NK-92 (cell line): Measurements from ENCODE around the gene CDH22.

Source experiments
- DNase-seq: peaks from one replicate; lab custom pipeline; 2025; ENCODE audit not compliant: unreplicated experiment; lab: John Stamatoyannopoulos, UW

The CDH22 gene

DNA sequence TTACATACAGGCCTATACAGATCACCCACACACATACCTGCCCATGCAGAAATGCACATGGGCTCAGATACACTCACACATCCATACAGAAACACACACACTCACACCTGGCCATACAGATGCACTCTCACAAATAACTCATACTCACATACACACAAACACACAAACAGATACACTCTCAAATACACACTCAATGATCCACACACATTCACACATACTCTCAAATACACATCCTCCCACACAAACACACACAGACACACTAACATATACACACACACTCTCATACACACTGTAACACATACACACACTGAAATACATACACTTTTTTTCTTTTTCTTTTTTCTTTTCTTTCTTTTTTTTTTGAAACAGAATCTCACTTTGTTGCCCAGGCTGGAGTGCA lies 90.7 kb downstream of the CDH22 start:
- no peak for DNase-seq

DNA sequence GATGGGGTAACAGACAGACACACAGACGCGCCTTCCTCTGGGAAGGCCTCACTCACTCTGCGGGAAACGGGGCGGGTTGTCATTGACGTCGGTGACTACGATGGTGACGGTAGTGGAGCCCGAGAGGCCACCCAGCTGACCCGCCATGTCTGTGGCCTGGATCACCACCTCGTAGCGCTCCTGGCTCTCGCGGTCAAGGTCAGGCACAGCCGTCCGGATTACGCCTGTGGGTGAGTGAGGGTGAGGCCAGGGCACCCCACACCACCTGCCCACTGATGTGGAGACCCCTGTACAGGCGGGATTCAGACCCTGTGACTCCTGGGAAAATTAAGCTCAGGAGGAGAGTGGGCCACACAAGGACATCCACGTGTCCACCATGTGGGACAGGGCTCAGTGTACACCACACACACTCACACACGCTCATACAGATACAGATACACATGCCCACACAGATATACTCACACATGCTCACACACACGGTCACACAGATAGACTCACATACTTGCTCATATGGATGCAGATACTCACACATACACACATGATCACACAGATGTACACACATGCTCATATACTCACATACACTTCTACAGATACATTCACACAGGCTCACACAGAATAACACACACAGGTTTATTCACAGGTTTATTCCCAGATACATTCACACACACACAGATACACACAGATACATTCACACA lies 91.4 kb downstream of the CDH22 start:
- DNase-seq: no peak

DNA sequence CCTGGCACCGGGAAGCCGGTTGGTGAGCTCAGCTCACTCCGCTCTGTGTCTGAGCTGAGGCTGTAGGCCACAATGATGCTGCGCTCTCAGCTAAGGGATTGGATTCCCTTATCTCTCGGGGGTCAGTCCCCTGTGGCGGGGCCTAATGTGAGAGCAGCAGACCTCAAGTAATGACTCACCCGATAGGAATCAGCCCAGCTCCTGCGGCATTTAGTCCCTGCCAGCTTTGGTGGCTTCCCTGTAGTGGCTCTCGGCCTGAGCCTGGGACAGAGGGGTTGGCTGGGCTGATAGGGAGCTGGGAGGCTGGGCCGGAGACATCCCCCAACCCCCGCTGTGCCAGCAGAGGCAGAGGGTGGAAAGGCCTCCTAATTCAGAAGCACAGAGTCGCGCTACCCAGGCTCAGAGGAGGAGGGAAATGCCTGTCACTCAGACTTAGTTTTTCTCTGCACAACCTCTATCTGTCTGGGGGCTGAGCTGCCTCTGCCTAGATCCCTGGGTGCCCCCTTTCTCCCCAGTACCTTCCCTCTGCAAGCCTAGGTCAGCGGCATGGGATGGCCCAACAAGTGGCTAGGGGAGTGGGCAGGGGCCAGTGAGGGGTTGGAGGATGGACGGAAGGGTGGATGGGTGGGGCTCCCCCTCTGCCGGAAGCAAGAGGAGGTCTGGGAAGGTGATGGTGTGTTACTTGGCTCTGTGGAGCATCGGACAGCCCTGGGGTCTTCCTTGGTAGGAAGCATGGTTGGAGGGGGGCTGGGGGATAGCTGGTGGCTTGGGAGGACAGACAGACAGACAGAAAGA lies 92.2 kb downstream of the CDH22 start:
- no peak for DNase-seq

DNA sequence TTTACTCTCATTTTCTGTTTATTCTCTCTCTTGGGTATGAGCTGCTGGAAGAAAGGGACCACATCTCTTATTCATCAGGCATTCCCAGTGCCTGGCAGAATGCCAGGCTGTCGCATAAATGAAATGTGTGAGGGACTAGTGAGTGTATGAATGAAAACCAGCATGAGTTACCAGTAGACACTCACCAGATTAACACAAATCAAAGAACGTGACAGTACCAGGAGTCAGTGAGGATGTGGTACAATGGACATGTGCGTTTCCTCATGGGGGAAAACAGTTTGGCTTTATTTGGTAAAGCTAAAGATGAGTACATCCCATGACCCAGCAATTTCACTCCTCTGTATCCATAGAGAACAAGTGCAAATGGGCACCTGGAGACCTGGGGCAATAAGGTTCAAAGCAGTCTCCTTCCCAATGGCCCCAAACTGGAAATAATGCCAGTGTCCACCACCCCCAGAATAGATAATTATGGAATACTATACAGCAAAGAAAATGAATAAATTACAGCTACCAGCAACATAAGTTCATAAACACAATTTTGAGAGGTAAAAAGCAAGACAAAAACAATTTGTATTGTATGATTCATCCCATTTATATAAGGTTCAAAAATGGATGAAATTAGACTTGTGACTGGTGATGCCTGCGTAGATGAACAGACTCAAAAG lies 93.3 kb downstream of the CDH22 start:
- no peak for DNase-seq

DNA sequence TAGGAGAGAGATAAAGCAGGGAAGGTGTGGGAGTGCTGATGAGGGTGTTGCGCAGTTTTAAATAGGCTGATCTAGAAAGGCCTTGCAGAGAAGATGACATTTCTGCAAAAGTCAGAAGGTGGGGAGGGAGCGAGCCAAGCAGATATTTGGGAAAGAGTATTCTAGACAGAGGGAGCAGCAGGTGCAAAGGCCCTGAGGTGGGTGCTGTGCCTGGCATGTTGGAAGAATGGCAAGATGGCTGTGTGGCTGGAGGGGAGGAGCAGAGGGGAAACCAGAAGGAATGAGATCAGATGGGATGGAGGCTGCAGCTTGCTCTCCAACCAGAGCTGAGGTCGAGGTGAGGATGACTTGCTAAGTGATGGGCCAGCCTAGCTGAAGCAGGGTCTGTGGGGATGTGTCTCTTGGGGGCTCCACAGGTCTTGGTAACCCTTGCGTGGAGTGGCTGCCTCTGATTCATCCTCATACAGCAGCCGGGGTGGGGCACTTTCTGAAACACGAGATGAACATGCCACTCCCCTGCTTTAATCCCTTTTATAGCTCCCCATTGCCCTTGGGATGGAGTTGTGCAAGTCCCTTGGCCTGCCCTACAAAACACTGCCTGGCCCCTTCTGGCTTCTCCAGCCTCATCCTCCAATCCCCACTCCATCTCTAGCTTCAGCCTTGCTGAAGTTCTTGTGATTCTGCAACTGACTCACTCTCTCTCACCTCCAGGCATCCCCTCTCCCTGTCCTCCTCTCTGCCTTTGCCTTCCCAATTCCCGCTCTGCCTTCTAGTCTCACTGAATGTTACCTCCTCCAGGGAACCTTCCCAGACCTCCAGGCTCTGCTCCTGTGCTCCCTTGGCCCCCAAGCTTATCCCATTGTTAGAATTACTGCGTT lies 94.1 kb downstream of the CDH22 start:
- no peak for DNase-seq

DNA sequence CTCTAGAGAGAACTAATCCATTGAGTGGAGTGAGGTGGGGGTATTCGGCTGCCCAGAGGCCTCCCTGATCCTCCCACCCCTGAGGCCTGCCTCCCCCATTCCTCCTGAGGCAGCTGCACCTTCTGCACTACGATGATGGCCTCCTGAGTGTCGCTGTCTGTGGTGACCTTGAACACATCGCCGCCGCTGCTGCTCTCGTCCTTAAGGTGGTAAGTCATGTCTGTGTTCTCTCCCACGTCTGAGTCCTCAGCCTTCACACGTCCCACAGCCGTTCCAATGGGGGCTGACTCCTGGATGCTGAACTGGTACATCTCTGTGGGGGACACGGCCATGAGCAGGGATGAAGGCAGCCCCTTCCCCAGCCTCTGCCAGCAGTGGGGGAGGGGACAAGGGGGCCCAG lies 95.4 kb downstream of the CDH22 start:
- no peak for DNase-seq

DNA sequence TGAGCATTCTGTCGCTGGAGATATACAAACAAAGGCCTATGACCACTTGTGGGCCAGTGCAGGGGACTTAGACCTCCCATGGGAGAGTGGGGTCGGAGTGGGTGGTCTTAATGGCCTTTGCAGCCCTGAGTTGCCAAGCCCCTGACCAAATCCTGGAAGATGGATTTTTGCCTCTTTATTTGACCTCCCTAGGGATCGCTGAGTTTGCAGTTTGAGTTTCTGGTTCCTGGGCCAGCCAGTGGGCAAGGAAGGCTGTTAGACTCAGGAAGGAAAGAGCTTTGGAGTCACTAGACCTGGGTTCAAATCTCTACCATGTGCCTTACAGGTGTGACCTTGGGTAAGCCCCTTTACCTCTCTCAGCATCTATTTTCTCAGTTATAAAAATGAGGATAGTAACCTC lies 96.0 kb downstream of the CDH22 start:
- DNase-seq: no peak

DNA sequence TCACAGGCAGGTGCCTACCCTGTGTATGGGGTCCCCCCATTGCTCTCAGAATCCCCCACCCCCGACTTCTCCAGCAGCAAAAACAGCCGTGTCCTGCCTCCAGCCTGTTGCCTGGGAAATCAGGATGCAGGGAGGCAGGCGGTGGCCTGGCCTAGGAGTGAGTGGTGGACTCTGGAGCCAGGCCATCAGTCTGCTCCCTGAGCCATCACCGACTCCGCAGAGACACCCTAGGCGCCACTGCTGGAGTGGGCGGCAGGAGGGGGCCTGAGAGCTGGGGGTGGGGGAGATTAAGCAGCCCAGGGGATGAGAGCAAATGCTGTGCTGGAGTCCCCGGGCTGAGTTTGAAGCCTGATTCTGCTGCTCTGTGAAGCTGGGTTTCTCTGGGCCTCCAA lies 97.0 kb downstream of the CDH22 start:
- no peak for DNase-seq

DNA sequence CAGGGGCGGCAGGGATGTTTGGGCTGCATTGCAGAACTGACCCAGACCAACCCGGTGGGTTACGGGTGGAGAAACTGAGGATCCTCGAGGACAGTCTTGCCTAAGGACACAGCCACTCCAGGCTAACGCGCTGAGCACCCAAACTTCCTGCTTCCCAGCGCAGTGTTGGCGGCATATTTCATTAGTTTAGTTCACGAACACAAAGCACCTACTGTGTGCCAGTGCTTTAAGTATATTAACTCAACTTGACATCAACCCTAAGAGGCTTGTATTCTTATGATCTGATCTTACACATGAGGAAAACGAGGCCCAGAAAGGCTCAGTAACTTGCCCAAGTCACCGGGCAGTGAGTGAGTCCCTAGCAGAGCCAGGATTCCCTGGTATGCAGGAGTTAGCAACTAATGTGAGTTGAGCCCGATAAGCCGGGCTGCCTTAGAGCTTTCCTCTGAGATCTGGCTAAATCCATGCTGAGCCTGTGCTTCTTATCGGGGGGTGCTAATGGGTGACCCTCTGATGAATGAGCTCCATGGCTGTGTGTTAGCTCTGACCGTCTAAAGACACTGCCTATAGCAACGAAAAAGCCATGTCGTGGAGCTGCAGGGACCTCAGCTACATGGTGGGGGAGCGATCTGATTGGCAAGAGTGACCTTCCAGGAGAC lies 97.5 kb downstream of the CDH22 start:
- no peak for DNase-seq

DNA sequence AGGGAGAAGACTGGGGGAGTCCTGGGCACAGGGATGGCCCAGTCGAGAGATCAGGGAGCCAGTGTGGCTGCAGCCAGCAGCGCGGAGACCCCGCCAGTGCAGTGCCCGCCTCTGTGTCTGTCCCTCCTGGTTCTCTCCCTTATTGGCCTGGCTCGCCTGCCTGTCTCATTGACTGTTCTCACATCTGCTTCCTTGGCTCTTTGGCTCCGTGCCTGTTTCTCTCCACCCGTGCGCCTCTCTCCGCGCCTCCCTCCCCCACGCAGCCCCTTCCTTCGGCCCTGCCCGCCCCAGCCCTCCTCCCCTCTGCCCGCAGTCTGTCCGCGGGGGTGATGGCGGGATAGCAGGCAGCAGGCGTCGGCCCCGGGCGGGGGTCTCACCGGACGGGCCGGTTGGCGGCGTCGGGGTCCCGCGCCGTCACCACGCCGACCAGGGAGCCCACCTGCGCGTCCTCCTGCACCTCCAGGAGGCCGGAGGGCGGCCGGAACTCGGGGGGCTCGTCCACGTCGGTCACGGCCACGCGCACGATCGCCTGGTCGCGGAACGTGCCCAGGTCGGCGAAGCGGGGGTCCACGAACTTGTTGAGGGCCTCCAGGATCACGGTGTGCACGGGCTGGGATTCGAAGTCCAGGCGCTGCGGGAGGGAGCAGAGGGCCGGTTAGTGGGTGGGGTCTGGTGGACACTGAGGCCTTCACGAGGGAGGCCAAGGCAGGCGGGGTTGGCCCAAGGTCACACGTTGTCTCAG lies 98.2 kb downstream of the CDH22 start:
- DNase-seq: no peak

DNA sequence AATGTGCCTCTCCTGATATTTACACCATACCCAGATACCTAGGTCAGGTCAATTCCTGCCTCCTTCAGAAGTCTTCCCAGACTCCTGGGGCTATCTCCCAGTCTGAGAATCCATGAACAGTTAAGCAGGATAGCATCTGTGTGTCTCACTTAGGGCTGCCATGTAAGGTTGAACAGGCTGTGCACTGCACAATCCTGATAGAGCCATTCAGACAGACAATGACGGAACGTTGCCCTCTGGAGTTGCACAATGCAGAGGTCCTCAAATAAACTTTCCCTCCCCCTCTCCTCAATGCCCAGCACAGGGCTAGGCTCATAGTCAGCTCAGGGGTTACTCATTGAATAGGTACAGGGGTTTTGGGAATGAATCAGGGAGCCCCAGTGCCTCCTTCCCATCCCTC lies 100.5 kb downstream of the CDH22 start:
- DNase-seq: no peak

DNA sequence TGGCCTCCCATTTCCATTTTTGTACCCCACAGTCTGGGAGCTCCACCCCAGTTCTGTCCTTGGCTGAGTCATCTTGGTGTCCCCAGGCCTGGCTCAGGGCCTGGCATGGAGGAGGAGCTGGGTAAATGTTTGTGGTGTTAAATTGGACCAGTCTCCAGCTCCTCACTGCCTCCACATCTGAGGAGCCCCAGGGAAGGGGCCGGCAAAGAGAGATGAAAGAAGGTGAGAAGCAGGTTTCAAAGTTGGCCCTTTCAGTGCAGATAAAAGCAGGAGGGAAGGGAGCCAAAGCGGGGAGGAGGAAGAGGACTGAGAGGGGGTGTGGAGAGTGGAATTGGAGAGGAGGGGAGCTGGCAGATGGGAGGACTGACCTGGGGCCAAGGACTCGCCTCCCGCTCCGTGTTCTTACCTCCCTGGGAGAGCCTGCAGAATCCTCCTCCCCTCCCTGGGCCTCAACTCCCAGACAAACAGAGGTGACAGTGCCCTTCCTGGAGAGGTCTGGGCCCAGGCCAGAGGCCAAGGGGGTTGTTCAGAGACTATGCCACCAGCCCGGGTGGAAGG lies 101.2 kb downstream of the CDH22 start:
- DNase-seq: no peak

DNA sequence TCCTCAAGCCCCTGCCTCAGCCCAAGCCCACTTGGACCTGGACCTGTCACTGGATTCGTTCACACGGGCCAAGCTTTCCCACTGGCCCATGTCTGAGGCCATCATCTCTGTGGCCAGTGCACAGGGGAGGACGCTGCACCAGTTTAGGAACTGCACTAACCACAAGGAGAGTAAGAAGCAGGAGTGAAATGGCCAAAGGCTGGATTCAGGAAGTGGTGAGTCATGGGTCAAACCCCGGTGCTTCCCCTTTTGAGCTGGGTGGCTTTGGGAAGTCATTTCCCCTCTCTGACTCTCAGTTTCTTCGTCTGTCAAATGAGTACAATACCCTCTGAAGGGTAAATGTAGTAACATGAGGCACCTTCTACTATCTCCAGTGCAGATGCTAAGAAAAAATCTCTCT lies 102.3 kb downstream of the CDH22 start:
- DNase-seq: no peak

DNA sequence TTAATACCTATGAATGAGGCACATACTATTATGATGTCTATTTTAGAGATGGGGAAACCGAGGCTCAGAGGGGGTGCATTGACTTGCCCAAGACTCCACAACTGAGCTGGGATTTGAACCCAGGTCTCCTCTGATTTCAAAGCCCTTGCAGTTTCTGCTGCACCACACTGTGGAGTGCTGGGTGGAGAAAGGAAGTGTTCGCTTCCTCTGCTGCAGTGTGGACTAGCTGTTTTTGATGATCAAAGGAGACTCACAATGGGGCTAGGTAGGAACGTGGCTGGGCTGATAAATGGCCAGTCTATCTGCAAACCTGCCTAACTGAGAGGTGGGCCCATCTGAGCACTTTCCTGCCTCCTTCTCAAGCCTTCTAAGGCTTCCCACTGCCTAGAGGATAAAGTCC lies 102.9 kb downstream of the CDH22 start:
- DNase-seq: no peak

DNA sequence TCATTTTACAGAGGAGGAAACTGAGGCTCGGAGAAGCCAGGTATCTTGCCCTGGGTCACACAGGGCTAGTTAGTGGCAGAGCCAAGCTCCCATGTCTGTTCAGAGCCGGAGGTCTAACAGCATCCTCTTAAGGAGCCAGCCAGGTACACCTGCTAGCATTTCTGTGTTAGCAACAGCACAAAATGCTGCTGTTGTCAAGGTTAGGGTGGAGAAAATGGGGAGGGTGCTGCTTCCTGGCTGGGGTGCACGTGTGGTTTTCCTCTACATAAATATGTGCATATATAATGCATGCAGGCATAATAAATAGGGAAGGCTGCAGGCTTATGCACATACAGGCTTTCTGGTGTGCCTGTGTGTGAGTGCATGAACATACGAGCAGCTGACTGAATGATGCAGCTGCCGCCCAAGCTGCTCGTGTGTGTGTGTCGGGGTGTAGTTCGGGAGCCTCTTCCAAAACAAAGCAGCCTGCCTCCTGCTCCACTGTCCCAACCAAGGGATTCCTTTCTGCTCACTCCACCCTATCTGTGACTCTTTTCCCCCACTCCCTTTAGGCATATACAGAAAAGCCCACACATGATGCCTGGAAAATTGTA lies 103.6 kb downstream of the CDH22 start:
- DNase-seq: no peak

DNA sequence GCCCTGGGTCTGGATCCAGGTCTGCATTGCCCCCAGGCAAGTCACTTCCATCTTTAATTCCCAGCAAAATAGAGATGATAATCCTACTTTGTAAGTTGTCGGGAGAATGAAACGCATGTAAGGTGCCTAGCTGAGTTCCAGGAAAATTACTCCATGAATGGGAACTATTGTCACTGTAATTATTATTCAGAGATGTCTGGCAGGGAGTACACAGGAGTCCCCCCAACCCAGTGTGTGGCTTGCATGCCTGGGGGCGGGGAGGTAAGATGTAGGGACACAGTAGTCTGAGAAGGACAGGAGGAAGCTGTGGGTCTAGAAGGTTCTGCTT lies 104.8 kb downstream of the CDH22 start:
- no peak for DNase-seq

DNA sequence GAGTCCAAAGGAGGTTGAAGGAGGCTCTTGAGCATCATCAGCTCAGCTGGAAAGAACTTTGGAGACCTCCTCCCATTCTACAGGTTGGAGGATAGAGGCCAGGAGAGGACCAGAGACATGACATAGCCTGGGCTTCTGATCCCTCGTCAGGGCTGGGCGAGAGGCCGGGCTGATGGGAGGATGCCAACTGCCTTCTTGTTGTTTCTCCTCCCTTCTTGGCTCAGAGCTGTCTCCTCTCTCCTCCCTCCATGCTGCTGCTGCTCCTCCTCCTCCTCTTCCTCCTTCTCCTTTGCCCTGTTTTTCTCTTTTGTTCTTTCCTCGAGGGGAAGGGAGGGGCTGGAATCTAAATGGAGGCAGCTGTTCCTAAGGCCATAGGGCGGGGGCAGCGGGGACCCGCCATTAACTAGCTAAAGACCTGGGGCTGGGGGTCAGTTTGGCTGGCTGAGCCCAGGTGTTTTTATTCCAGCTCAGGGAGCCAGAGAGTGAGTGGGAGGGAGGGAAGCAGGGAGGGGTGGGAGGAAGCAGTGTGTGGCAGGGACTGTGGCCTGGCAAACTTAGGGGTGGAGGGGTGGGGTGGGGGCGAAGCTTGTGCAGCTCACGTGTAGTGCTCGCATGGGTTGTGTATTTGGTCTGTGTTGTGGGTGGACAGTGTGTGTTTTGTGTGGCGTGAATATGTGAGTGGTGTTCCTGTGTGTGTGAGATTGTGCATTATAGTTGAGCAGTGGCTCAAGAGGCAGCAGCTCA lies 105.4 kb downstream of the CDH22 start:
- no peak for DNase-seq

DNA sequence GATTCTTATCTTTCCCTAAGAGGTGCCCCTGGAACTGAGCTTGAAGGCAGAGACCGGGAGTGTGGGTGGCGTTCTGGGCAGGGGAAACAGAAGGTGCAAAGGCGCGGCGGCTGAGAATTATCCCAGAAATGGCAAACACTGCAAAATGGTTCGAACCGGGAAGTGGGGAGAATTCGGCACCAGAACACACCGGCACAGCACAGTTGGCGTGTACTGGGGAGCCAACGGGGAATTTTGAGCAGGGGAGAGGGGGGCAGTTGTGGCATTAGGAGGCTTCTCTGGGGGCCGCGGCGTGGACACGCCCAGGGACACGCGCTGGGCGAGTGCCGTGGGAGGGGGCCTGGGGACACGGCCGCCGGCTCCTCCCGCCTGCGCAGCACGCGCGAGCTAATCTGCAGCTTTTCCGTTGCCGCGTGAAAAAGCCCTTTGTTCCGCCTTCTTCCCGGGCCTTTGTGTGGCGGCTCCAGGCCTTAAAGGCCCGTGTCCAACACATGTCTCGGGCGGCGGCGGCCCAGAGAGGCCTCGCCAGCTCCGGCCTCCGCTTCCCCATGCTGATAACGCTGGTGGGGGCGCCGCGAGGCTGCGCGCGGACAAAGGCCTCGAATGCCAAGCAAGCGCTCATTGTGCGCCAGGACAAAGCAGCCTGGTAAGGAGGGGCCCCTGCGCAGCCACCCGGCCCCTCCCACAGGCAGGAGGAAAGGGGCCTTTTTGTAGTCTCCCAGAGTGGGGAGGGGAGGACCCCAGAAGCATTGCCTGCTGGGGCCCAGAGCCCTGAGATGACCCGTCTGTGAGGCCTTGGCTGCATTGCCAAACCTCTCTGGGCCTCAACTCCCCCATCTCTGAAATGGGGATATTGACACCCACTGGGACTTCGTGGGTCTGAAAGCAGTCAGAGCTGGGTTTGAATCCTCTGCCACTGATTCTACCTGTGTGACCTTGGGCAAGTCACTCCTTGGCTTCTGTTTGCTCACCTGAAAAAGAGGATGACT lies 107.4 kb downstream of the CDH22 start:
- no peak for DNase-seq
